Neural progenitor cell (in vitro differentiated cells): ENCODE data around the gene CFAP221.

ENCODE experiments used
- CTCF ChIP-seq: fragments of 200-600 bp; sonication (generic); IDR thresholded peaks from 2 replicates; pipeline ENCODE4 v1.5.1; 2017; ENCODE audit warnings: antibody characterized with exemption, mild to moderate bottlenecking
- EZH2 ChIP-seq: fragments of 200-600 bp; sonication (generic); IDR thresholded peaks from 2 replicates; pipeline ENCODE4 v1.6.1; 2017; ENCODE audit warnings: antibody characterized with exemption, mild to moderate bottlenecking, moderate library complexity

- no peak for TF ChIP-seq CTCF
- TF ChIP-seq EZH2: no peak
Observed at GRCh38 chr2:119565481-119565880, 21.2 kb downstream of the CFAP221 start.
